H1 (cell line): Measurements from ENCODE around the gene NLN. TPM values are rescaled to one million over a fixed set of nuclear protein-coding genes. Genes with fewer than 3 reads are reported as not detected.

Source experiments
- CTCF ChIA-PET: fragments of 300-600 bp; sonication (Branson Sonifier 250); formaldehyde crosslinking; loops from one replicate; lab custom pipeline; 2021; ENCODE audit not compliant: partially characterized antibody; lab: Charles Lee
- POLR2A ChIA-PET: fragments of 300-600 bp; sonication (Branson Sonifier 250); formaldehyde crosslinking; loops from one replicate; lab custom pipeline; 2021; ENCODE audit warnings: inconsistent platforms; ENCODE audit not compliant: partially characterized antibody; lab: Charles Lee
- DNase-seq, 2 experiments: peaks; one replicate each; pipeline versions ENCODE4 v3.0.0 to v3.0.0-alpha.2; 2010 to 2022; ENCODE audit warnings: low spot score in 2 of 2, low read depth in 1 of 2, mixed read lengths in 1 of 2
- FAIRE-seq: peaks from 2 replicates; lab custom pipeline; 2011; peaks lifted over from hg19 to GRCh38; lab: Jason Lieb, UNC
- H2AFZ ChIP-seq: 2 replicates; pipeline ENCODE4 v1.8.1; 2012; ENCODE audit warnings: low read length, inconsistent platforms
- H2AK5ac ChIP-seq: 2 replicates; pipeline ENCODE4 v1.6.1; 2013; ENCODE audit warnings: low read depth, low read length
- H2BK120ac ChIP-seq: replicated peaks from 2 replicates; pipeline ENCODE3; 2013; ENCODE audit warnings: low read depth, low read length, inconsistent platforms
- H2BK12ac ChIP-seq: 2 replicates; pipeline ENCODE4 v1.6.1; 2013; ENCODE audit warnings: low read depth, low read length
- H2BK15ac ChIP-seq: 2 replicates; pipeline ENCODE4 v1.6.1; 2013; ENCODE audit warnings: low read length
- H2BK20ac ChIP-seq: 2 replicates; pipeline ENCODE4 v1.6.1; 2013; ENCODE audit warnings: low read length
- H2BK5ac ChIP-seq: 2 replicates; pipeline ENCODE4 v1.6.1; 2013; ENCODE audit warnings: low read depth, low read length
- H3K14ac ChIP-seq: 2 replicates; pipeline ENCODE4 v1.6.1; 2013; ENCODE audit warnings: inconsistent platforms; ENCODE audit not compliant: insufficient read length
- H3K18ac ChIP-seq: 2 replicates; pipeline ENCODE4 v1.6.1; 2013; ENCODE audit warnings: low read length; ENCODE audit errors: extremely low read depth
- H3K23ac ChIP-seq: 2 replicates; pipeline ENCODE4 v1.6.1; 2013; ENCODE audit warnings: inconsistent platforms; ENCODE audit not compliant: insufficient read length
- H3K23me2 ChIP-seq: 2 replicates; pipeline ENCODE4 v1.6.1; 2013; ENCODE audit warnings: low read depth, low read length
- H3K27ac ChIP-seq: 2 replicates; pipeline ENCODE4 v1.6.1; 2011; ENCODE audit warnings: low read depth, low read length, inconsistent platforms
- H3K27me3 ChIP-seq, 4 experiments: replicated peaks in 1 of 4; 1 replicate in 1 of 4; 2 replicates in 3 of 4; pipeline versions ENCODE4 v1.6.1 to v1.8.1; 2011 to 2013; ENCODE audit warnings: low read length in 3 of 4, mild to moderate bottlenecking in 3 of 4, inconsistent platforms in 2 of 4, mixed read lengths in 2 of 4, moderate library complexity in 1 of 4; ENCODE audit not compliant: control insufficient read depth in 3 of 4, insufficient read depth in 3 of 4; ENCODE audit errors: extremely low read depth in 1 of 4
- H3K36me3 ChIP-seq, 4 experiments: 2 replicates each; pipeline versions ENCODE4 v1.6.1 to v1.8.1; 2011 to 2013; ENCODE audit warnings: mild to moderate bottlenecking in 4 of 4, low read length in 3 of 4, moderate library complexity in 2 of 4, control low read depth in 1 of 4, inconsistent platforms in 1 of 4; ENCODE audit not compliant: insufficient read depth in 4 of 4, control insufficient read depth in 2 of 4
- H3K4ac ChIP-seq: replicated peaks from 2 replicates; pipeline ENCODE3; 2013; ENCODE audit warnings: low read length, low read depth, mixed read lengths, inconsistent platforms; ENCODE audit not compliant: insufficient read length
- H3K4me1 ChIP-seq, 4 experiments: replicated peaks in 1 of 4; 1 replicate in 1 of 4; 2 replicates in 3 of 4; pipeline versions ENCODE4 v1.6.1 to v1.8.1; 2011 to 2013; ENCODE audit warnings: low read length in 3 of 4, inconsistent platforms in 2 of 4, mixed read lengths in 1 of 4; ENCODE audit not compliant: insufficient read depth in 4 of 4, control insufficient read depth in 3 of 4
- H3K4me2 ChIP-seq, 2 experiments: 2 replicates each; pipeline versions ENCODE4 v1.6.1 to v1.8.1; 2011 to 2013; ENCODE audit warnings: low read depth in 2 of 2, low read length in 2 of 2, control low read depth in 1 of 2, inconsistent platforms in 1 of 2, mild to moderate bottlenecking in 1 of 2; ENCODE audit not compliant: insufficient read depth in 1 of 2
- H3K4me3 ChIP-seq, 4 experiments: fragments of 200-600, 300-600 bp in 1 of 4; sonication (generic), shearing (Covaris generic), sonication (Bioruptor Twin) in 1 of 4; 2 replicates each; pipeline versions ENCODE4 v1.5.1 to v1.8.1; 2011 to 2016; ENCODE audit warnings: low read length in 4 of 4, low read depth in 3 of 4, control low read depth in 2 of 4, inconsistent platforms in 2 of 4, mild to moderate bottlenecking in 2 of 4, mixed read lengths in 1 of 4, moderate library complexity in 1 of 4; ENCODE audit not compliant: insufficient read depth in 2 of 4; ENCODE audit errors: extremely low read depth in 1 of 4
- H3K56ac ChIP-seq: replicated peaks from 2 replicates; pipeline ENCODE3; 2013; ENCODE audit warnings: low read depth, mild to moderate bottlenecking, mixed read lengths, low read length, inconsistent platforms; ENCODE audit not compliant: insufficient read length
- H3K79me1 ChIP-seq: 2 replicates; pipeline ENCODE4 v1.6.1; 2013; ENCODE audit warnings: low read depth, low read length, control low read depth
- H3K79me2 ChIP-seq, 2 experiments: 2 replicates each; pipeline versions ENCODE4 v1.6.1 to v1.8.1; 2012 to 2013; ENCODE audit warnings: low read length in 2 of 2, mild to moderate bottlenecking in 2 of 2, inconsistent platforms in 1 of 2; ENCODE audit not compliant: insufficient read depth in 2 of 2, control insufficient read depth in 1 of 2
- H3K9ac ChIP-seq, 4 experiments: replicated peaks in 1 of 4; 1 replicate in 1 of 4; 2 replicates in 3 of 4; pipeline versions ENCODE4 v1.6.1 to v1.8.1; 2011 to 2013; ENCODE audit warnings: low read depth in 3 of 4, low read length in 3 of 4, control low read depth in 2 of 4, mild to moderate bottlenecking in 2 of 4, moderate library complexity in 2 of 4, inconsistent platforms in 1 of 4; ENCODE audit errors: extremely low read depth in 1 of 4
- H3K9me3 ChIP-seq, 2 experiments: 2 replicates each; pipeline versions ENCODE4 v1.6.1 to v1.8.1; 2012 to 2013; ENCODE audit warnings: mild to moderate bottlenecking in 2 of 2, moderate library complexity in 2 of 2, control low read depth in 1 of 2, inconsistent platforms in 1 of 2, low read depth in 1 of 2, low read length in 1 of 2, mixed read lengths in 1 of 2; ENCODE audit not compliant: insufficient read depth in 2 of 2
- H4K20me1 ChIP-seq, 2 experiments: replicated peaks in 1 of 2; 2 replicates each; pipeline versions ENCODE3 to v1.8.1; 2011 to 2013; ENCODE audit warnings: inconsistent platforms in 2 of 2, low read length in 2 of 2, mild to moderate bottlenecking in 1 of 2; ENCODE audit not compliant: insufficient read depth in 2 of 2, control insufficient read depth in 1 of 2
- H4K5ac ChIP-seq: 2 replicates; pipeline ENCODE4 v1.6.1; 2013; ENCODE audit warnings: low read length, low read depth, mixed read lengths, inconsistent platforms; ENCODE audit not compliant: insufficient read length
- H4K8ac ChIP-seq: 2 replicates; pipeline ENCODE4 v1.8.0; 2013; ENCODE audit warnings: mild to moderate bottlenecking, moderate library complexity, low read length, inconsistent platforms; ENCODE audit not compliant: insufficient read depth; ENCODE audit errors: extremely low read depth
- H4K91ac ChIP-seq: replicated peaks from 2 replicates; pipeline ENCODE3; 2013; ENCODE audit warnings: low read length, mixed read lengths, inconsistent platforms; ENCODE audit not compliant: insufficient read length
- CBX8 ChIP-seq: fragments of 300-800, 300-1000 bp; sonication (generic); IDR thresholded peaks from 2 replicates; pipeline ENCODE4 v1.7.1; 2016; ENCODE audit warnings: low read depth, low read length, borderline replicate concordance
- EGR1 ChIP-seq: IDR thresholded peaks from 2 replicates; pipeline ENCODE4 v1.6.1; 2011; ENCODE audit warnings: low read depth, low read length, borderline replicate concordance
- JUND ChIP-seq: IDR thresholded peaks from 2 replicates; pipeline ENCODE4 v1.6.1; 2011; ENCODE audit warnings: mild to moderate bottlenecking, improper control_type of control experiment, low read length
- KDM4A ChIP-seq: IDR thresholded peaks from one replicate; pipeline ENCODE4 v1.7.1; 2012; ENCODE audit warnings: low read depth, mild to moderate bottlenecking, moderate library complexity, low read length, inconsistent platforms; ENCODE audit not compliant: severe bottlenecking
- NANOG ChIP-seq: IDR thresholded peaks from 2 replicates; pipeline ENCODE4 v1.6.1; 2011; ENCODE audit warnings: low read length, low read depth, mild to moderate bottlenecking, inconsistent platforms; ENCODE audit not compliant: insufficient read depth, poor library complexity, severe bottlenecking
- SAP30 ChIP-seq: fragments of 300-600 bp; sonication (generic); IDR thresholded peaks from 2 replicates; pipeline ENCODE4 v1.7.1; 2012; ENCODE audit warnings: low read length, moderate library complexity, mild to moderate bottlenecking, inconsistent platforms; ENCODE audit not compliant: insufficient read depth, insufficient replicate concordance
- SIN3A ChIP-seq, 2 experiments: IDR thresholded peaks in 1 of 2; conservative IDR thresholded peaks in 1 of 2; 2 replicates each; pipeline ENCODE4 v1.6.1; 2011 to 2012; ENCODE audit warnings: low read length in 2 of 2, improper control_type of control experiment in 1 of 2, low read depth in 1 of 2, mild to moderate bottlenecking in 1 of 2
- TCF12 ChIP-seq: IDR thresholded peaks from 2 replicates; pipeline ENCODE4 v1.6.1; 2011; ENCODE audit warnings: low read depth, mild to moderate bottlenecking, low read length
- YY1 ChIP-seq: IDR thresholded peaks from 2 replicates; pipeline ENCODE4 v1.6.1; 2011; ENCODE audit warnings: low read depth, mild to moderate bottlenecking, low read length
- WGBS, 2 experiments: shearing (Covaris generic) in 1 of 2; methylation state at CpG; one replicate each; pipeline versions ENCODE4 v1.1.6 to v1.1.7; 2013 to 2015; ENCODE audit warnings: low lambda C conversion rate in 2 of 2, mixed read lengths in 2 of 2, inconsistent platforms in 1 of 2, low coverage in 1 of 2, missing lambda C conversion rate in 1 of 2; ENCODE audit not compliant: insufficient replicate concordance in 2 of 2, insufficient coverage in 1 of 2, insufficient read length in 1 of 2; ENCODE audit errors: extremely low coverage in 1 of 2, missing lambda C conversion rate in 1 of 2; 5-methylcytosine and 5-hydroxymethylcytosine counted together
- polyA plus RNA-seq, 7 experiments: library from polyadenylated mRNA; depleted of rRNA in 3 of 7; stranded (reverse) in 5 of 7; unstranded in 2 of 7; fragments of >200 nt in 5 of 7; fragments of 200-250 nt in 2 of 7; gene quantifications; 1 replicate in 5 of 7; 2 replicates in 1 of 7; 4 replicates in 1 of 7; pipeline versions ENCODE4 v1.2.1 to v1.2.3, GENCODE V29; 2011 to 2013; ENCODE audit warnings: missing spikeins in 2 of 7, mixed read lengths in 2 of 7
- total RNA-seq: library from RNA; stranded (reverse); fragmentation: NEBNext Ultra II Directional; extraction: Animal tissue kit (Norgen Biotek cat#: 25700); gene quantifications from 2 replicates; pipeline ENCODE4 v1.2.1, GENCODE V29; 2021
- TF ChIP-seq, protein P1 (sequence below): IDR thresholded peaks from 2 replicates; pipeline ENCODE4 v1.6.1; 2012; ENCODE audit warnings: inconsistent platforms

Gene NLN
- total and polyA plus RNA-seq, 2 of the 8 experiments (the other 6 are each of a cell fraction or from before 2014, with no cell fraction given) = 46.7 to 192 TPM

DNA sequence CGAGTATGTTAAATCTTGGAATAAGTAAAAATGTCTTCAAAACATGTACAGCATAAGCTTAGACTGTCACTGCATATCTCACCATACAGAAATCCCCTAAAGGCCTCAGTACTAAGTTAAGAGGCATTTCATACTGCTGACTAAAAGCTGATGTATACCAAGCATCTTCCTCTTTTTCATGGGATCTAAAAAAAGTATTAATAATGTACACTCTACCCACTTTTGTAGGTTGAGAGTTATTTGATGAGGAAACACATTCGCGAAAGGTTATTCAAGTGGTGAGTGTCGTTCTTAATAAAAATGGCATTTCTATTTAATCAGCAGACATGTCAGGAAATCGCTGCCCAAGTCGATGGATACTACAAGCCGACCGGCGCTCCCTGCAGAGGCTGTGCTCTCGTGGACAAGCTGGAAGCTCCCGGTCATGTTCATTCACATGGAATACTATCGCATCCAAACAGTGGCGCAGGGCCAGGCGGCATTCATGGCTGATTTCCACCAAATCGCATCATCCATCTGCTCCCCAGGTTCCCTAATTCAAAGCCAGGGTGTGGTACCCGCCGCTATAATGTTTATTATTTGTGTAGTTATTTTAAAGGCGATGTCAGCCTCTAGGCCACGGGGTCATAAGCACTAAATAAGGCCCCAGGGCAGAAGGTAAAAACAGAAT, 820 bp upstream of the NLN start:
- Histone ChIP-seq H3K4me2 (peak overlapping the region; percentile 65 to 86), H4K5ac (no peak overlapping the region), H2BK12ac (no peak overlapping the region), H3K79me1 (no peaks in the 10 kb centered on the region), H3K56ac (no peak overlapping the region), H2BK20ac (no peak overlapping the region), H3K14ac (no peak overlapping the region), H2AK5ac (no peak overlapping the region), H3K4me1 (no peaks in the 10 kb centered on the region), H4K91ac (no peak overlapping the region), H3K27me3 (no peaks in the 10 kb centered on the region), H3K36me3 (peaks cover 0 to 4% (median 0%) of the 10 kb centered on the region in 4 experiments; a peak in 1 of 8 replicates), H3K27ac (0 out of 2 replicates have a peak overlapping the region, but pooled peaks have one; percentile 42), H3K4ac (no peak overlapping the region), H2BK120ac (no peak overlapping the region), H3K23ac (no peak overlapping the region), H2AFZ (peak overlapping the region; percentile 25), H2BK15ac (no peak overlapping the region), H3K9me3 (no peaks in the 10 kb centered on the region), H3K4me3 (peak overlapping the region; percentile 65 to 94 (median 81)), H3K23me2 (peaks cover 9% of the 10 kb centered on the region), H4K20me1 (peaks cover 0 to 2% of the 10 kb centered on the region in 2 experiments), H3K9ac (peak overlapping the region; percentile 53 to 81 (median 77)), H3K18ac (no peak overlapping the region; the same call in 1 of the 2 replicates), H4K8ac (no peak overlapping the region), H3K79me2 (peaks cover 8 to 34% of the 10 kb centered on the region in 2 experiments; a peak in 3 of 4 replicates), H2BK5ac (no peak overlapping the region)
- POLR2A ChIA-PET = interaction anchor here (0.7 to 2.6 kb wide), 12 partner anchors 9 to 423 kb away, joined by 3 to 12 read pairs (median 3); partner anchors contain the start of genes ERBIN, SREK1 and TRIM23
- WGBS, 2 experiments = 10% methylated on average over 19 of the region's 19 CpGs; no CpG with 5 or more reads in 1 of the 2 experiments
- TF ChIP-seq TCF12 (no peak), EGR1 (no peak), SAP30 (no peak), KDM4A (peak; percentile 17), YY1 (0 out of 2 replicates have a peak, but pooled peaks have one; percentile 55), JUND (no peak), CBX8 (no peak), SIN3A (conservative IDR thresholded peaks at IDR 0.05 in 1 of 2, IDR thresholded peaks at IDR 0.05 in 1 of 2; ENCODE audit: low read depth in 1 of 2, low read length in 2 of 2) (peak in 1 of 2 experiments; percentile 64; a peak in 1 of 4 replicates), NANOG (no peak)
- TF ChIP-seq, protein P1, sequence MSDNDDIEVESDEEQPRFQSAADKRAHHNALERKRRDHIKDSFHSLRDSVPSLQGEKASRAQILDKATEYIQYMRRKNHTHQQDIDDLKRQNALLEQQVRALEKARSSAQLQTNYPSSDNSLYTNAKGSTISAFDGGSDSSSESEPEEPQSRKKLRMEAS = no peak
- DNase-seq (no peak), FAIRE-seq (no peak)
- CTCF ChIA-PET = interaction anchor here (1.0 to 1.6 kb wide), 3 partner anchors 10 to 22 kb away, joined by 3 to 6 read pairs (median 3); no protein-coding TSS in a partner anchor
